ENCODE data around the gene SLC2A14.
"Not testable (repeated sequence)": the region's sequence is repeated elsewhere in the genome, so short reads cannot be mapped to it uniquely, and the experiment has no call there.

The SLC2A14 gene

DNA sequence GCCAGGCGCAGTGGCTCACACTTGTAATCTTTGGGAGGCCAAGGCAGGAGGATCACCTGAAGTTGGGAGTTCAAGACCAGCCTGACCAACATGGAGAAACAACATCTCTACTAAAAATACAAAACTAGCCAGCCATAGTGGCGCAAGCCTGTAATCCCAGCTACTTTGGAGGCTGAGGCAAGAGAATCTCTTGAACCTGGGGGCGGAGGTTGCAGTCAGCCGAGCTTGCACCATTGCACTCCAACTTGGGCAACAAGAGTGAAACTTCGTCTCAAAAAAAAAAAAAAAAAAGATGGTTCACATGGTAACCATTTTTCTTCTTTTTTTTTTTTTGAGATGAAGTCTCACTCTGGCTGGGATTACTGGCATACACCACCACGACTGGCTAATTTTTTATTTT lies 35.3 kb downstream of the SLC2A14 start:
- H3K4me3 ChIP-seq (replicated peaks; ENCODE audit: low read depth, low read length), result no peak overlapping the region
- DNase-seq (ENCODE audit: low read depth), result no peak
- TF ChIP-seq CTCF (IDR thresholded peaks at IDR 0.05; ENCODE audit: low read length, missing control alignments), result no peak

- no peak for DNase-seq (ENCODE audit: low read depth)
- no peak overlapping the region for H3K4me3 ChIP-seq (replicated peaks; ENCODE audit: low read depth, low read length)
- TF ChIP-seq CTCF (IDR thresholded peaks at IDR 0.05; ENCODE audit: low read length, missing control alignments), result no peak
Measured at GRCh38 chr12:7835766-7836165, 36.9 kb downstream of the SLC2A14 start.

GRCh38 chr12:7835116-7835515 lies 37.6 kb downstream of the SLC2A14 start:
- no peak overlapping the region for H3K4me3 ChIP-seq (replicated peaks; ENCODE audit: low read depth, low read length)
- DNase-seq (ENCODE audit: low read depth), result no peak
- no peak for TF ChIP-seq CTCF (IDR thresholded peaks at IDR 0.05; ENCODE audit: low read length, missing control alignments)

- no peak overlapping the region for H3K4me3 ChIP-seq (replicated peaks; ENCODE audit: low read depth, low read length)
- TF ChIP-seq CTCF (IDR thresholded peaks at IDR 0.05; ENCODE audit: low read length, missing control alignments), result no peak
- no peak for DNase-seq (ENCODE audit: low read depth)
Measured at GRCh38 chr12:7834701-7835100, 38.0 kb downstream of the SLC2A14 start.

- H3K4me3 ChIP-seq (replicated peaks; ENCODE audit: low read depth, low read length), result no peak overlapping the region
- no peak for DNase-seq (ENCODE audit: low read depth)
- TF ChIP-seq CTCF (IDR thresholded peaks at IDR 0.05; ENCODE audit: low read length, missing control alignments), result no peak
Measured at GRCh38 chr12:7833831-7834230, 38.9 kb downstream of the SLC2A14 start.

GRCh38 chr12:7833201-7833600 lies 39.5 kb downstream of the SLC2A14 start:
- H3K4me3 ChIP-seq (replicated peaks; ENCODE audit: low read depth, low read length); DNase-seq (ENCODE audit: low read depth): not testable (repeated sequence)

DNA sequence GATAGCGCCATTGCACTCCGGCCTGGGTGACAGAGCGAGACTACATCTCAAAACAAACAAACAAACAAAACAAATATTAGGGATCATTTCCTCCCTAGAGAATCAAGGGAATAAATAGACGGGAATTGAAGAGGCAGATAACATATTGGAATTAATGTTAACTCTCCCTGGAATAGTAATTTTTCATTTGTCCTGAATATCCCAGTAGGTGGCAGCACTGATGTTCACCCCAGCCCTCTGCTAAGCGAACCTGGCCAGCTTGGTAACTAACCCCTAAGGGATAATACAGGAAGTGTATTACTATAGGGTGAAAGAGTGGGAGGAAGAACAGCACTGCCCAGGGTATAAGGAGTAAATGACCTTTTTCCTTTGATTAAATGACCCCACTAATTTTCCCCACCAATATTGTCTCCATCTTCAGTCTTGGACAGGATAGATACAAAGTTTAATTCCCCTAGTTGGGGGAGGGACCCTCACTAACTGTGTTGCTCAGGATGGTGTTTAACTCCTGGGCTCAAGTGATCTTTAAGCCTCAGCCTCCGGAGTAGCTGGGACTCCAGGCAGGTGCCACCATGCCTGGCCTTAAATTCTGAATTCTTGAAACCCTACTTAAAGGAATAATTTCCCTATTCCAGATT lies 40.5 kb downstream of the SLC2A14 start:
- TF ChIP-seq CTCF (IDR thresholded peaks at IDR 0.05; ENCODE audit: low read length, missing control alignments), result peak; percentile 74
- H3K4me3 ChIP-seq (replicated peaks; ENCODE audit: low read depth, low read length), result no peak overlapping the region
- DNase-seq (ENCODE audit: low read depth), result peak; percentile 75

- not testable (repeated sequence) for H3K4me3 ChIP-seq (replicated peaks; ENCODE audit: low read depth, low read length)
Measured at GRCh38 chr12:7829737-7830136, 43.0 kb downstream of the SLC2A14 start.

GRCh38 chr12:7825754-7826153 lies 47.0 kb downstream of the SLC2A14 start:
- not testable (repeated sequence) for H3K4me3 ChIP-seq (replicated peaks; ENCODE audit: low read depth, low read length); DNase-seq (ENCODE audit: low read depth)

More at GRCh38 chr12:7829737-7830136, 43.0 kb downstream of the SLC2A14 start:
- not testable (repeated sequence) for DNase-seq (ENCODE audit: low read depth)
